Inflammatory macrophage (primary cell): ENCODE data around the gene NGF.
"Not testable (repeated sequence)": the region's sequence is repeated elsewhere in the genome, so short reads cannot be mapped to it uniquely, and the experiment has no call there.

ENCODE experiments used
- DNase-seq, 2 donors: peaks; one replicate each; pipeline ENCODE4 v3.0.0-alpha.2; 2020 to 2022
- total RNA-seq, 18 experiments: gene quantifications; one replicate each; lab custom pipeline; 2026; ENCODE audit warnings: mixed read lengths in 6 of 18, inconsistent platforms in 2 of 18; lab: John Stamatoyannopoulos, UW

Gene NGF
- 0 to 0.07 (median 0) reads per million in 18 experiments for total RNA-seq

- no peak for DNase-seq
Observed at GRCh38 chr1:115337633-115338456, at the start of gene NGF. NGF (minus strand) TSS chr1:115338249; CDS start chr1:115286795, 51,454 bp downstream.

- not testable (repeated sequence) for DNase-seq
Observed at GRCh38 chr1:115383455-115383854, 45.4 kb upstream of the NGF start.

- DNase-seq, result no peak
Observed at GRCh38 chr1:115379943-115380342, 41.9 kb upstream of the NGF start.

- no peak for DNase-seq
Observed at GRCh38 chr1:115377411-115377810, 39.4 kb upstream of the NGF start.

- DNase-seq, result no peak
Observed at GRCh38 chr1:115374598-115374997, 36.5 kb upstream of the NGF start.

GRCh38 chr1:115373305-115373704, 35.3 kb upstream of the NGF start:
- peak; percentile 93 to 94 for DNase-seq

- DNase-seq, result no peak
Observed at GRCh38 chr1:115365738-115366137, 27.7 kb upstream of the NGF start.

GRCh38 chr1:115364780-115365155, 26.7 kb upstream of the NGF start:
- DNase-seq, result no peak

- no peak for DNase-seq
Observed at GRCh38 chr1:115364046-115364779, 26.2 kb upstream of the NGF start.

GRCh38 chr1:115363171-115363570, 25.1 kb upstream of the NGF start:
- DNase-seq, result no peak

- DNase-seq, result not testable (repeated sequence)
Observed at GRCh38 chr1:115360505-115361129, 22.6 kb upstream of the NGF start.

- not testable (repeated sequence) for DNase-seq
Observed at GRCh38 chr1:115359787-115360452, 21.9 kb upstream of the NGF start.

- DNase-seq, result no peak
Observed at GRCh38 chr1:115356356-115356755, 18.3 kb upstream of the NGF start.

- no peak for DNase-seq
Observed at GRCh38 chr1:115355069-115355468, 17.0 kb upstream of the NGF start.

GRCh38 chr1:115351143-115351542, 13.1 kb upstream of the NGF start:
- DNase-seq, result no peak

GRCh38 chr1:115348636-115349035, 10.6 kb upstream of the NGF start:
- no peak for DNase-seq

- no peak for DNase-seq
Observed at GRCh38 chr1:115347282-115347681, 9.2 kb upstream of the NGF start.

GRCh38 chr1:115343200-115343737, 5.2 kb upstream of the NGF start:
- DNase-seq, result no peak

- no peak for DNase-seq
Observed at GRCh38 chr1:115341948-115342347, 3.9 kb upstream of the NGF start.

- DNase-seq, result peak in 1 of 2 donors; percentile 15
Observed at GRCh38 chr1:115340879-115341278, 2.8 kb upstream of the NGF start.

- no peak for DNase-seq
Observed at GRCh38 chr1:115338457-115338820, 390 bp upstream of the NGF start.

GRCh38 chr1:115337276-115337632, 795 bp downstream of the NGF start:
- DNase-seq, result no peak

GRCh38 chr1:115336741-115337140, 1.3 kb downstream of the NGF start:
- no peak for DNase-seq
